GM23248 (cell line): ENCODE data around the gene SUSD5. TPM values are rescaled to one million over a fixed set of nuclear protein-coding genes. Genes with fewer than 3 reads are reported as not detected.

ENCODE experiments used
- DNase-seq: peaks from one replicate; pipeline ENCODE4 v3.0.0-alpha.2; 2015
- H2AFZ ChIP-seq: fragments of 200-600 bp; sonication (generic); 2 replicates; pipeline ENCODE4 v1.6.1; 2016; ENCODE audit warnings: antibody characterized with exemption
- H3F3A ChIP-seq: fragments of 200-600 bp; sonication (generic); 2 replicates; pipeline ENCODE4 v1.6.1; 2016; ENCODE audit warnings: mild to moderate bottlenecking, antibody characterized with exemption, mixed run types; ENCODE audit not compliant: insufficient read depth
- H3K27ac ChIP-seq: fragments of 200-600 bp; sonication (generic); 2 replicates; pipeline ENCODE4 v1.5.1; 2016; ENCODE audit warnings: mild to moderate bottlenecking
- H3K27me3 ChIP-seq: fragments of 200-600 bp; sonication (generic); replicated peaks from 2 replicates; pipeline ENCODE4 v1.6.1; 2016; ENCODE audit warnings: mild to moderate bottlenecking; ENCODE audit not compliant: insufficient read depth
- H3K36me3 ChIP-seq: fragments of 200-600 bp; sonication (generic); 2 replicates; pipeline ENCODE4 v1.6.1; 2016; ENCODE audit warnings: low read depth, mild to moderate bottlenecking
- H3K4me1 ChIP-seq: fragments of 200-600 bp; sonication (generic); 2 replicates; pipeline ENCODE4 v1.6.1; 2016; ENCODE audit warnings: mild to moderate bottlenecking; ENCODE audit not compliant: insufficient read depth
- H3K4me2 ChIP-seq: fragments of 200-600 bp; sonication (generic); one replicate; pipeline ENCODE4 v1.6.1; 2016; ENCODE audit warnings: mild to moderate bottlenecking; ENCODE audit not compliant: unreplicated experiment
- H3K4me3 ChIP-seq: fragments of 200-600 bp; sonication (generic); 2 replicates; pipeline ENCODE4 v1.5.1; 2016; ENCODE audit warnings: mild to moderate bottlenecking
- H3K79me2 ChIP-seq: fragments of 200-600 bp; sonication (generic); 2 replicates; pipeline ENCODE4 v1.6.1; 2016; ENCODE audit warnings: mild to moderate bottlenecking; ENCODE audit not compliant: insufficient read depth
- H3K9ac ChIP-seq: fragments of 200-600 bp; sonication (generic); 2 replicates; pipeline ENCODE4 v1.6.1; 2016; ENCODE audit warnings: mild to moderate bottlenecking
- H3K9me2 ChIP-seq: fragments of 200-600 bp; sonication (generic); 2 replicates; pipeline ENCODE4 v1.6.1; 2016; ENCODE audit warnings: mixed run types, mild to moderate bottlenecking, moderate library complexity; ENCODE audit not compliant: insufficient read depth
- H3K9me3 ChIP-seq: fragments of 200-600 bp; sonication (generic); one replicate; pipeline ENCODE4 v1.6.1; 2017; ENCODE audit warnings: low read depth
- H4K20me1 ChIP-seq: fragments of 200-600 bp; sonication (generic); 2 replicates; pipeline ENCODE4 v1.6.0; 2016; ENCODE audit not compliant: insufficient read depth
- EZH2 ChIP-seq: fragments of 200-600 bp; sonication (generic); IDR thresholded peaks from 2 replicates; pipeline ENCODE4 v1.6.1; 2018; ENCODE audit warnings: antibody characterized with exemption, mild to moderate bottlenecking; ENCODE audit not compliant: insufficient read depth, poor library complexity, severe bottlenecking
- EZH2phosphoT487 ChIP-seq: fragments of 200-600 bp; sonication (generic); IDR thresholded peaks from 2 replicates; pipeline ENCODE4 v1.6.1; 2018; ENCODE audit warnings: antibody characterized with exemption, moderate library complexity, mild to moderate bottlenecking, low read depth; ENCODE audit not compliant: insufficient read depth
- WGBS, 2 experiments: methylation state at CpG; one replicate each; pipeline ENCODE4 v1.1.6; 2015 to 2017; ENCODE audit warnings: low lambda C conversion rate in 2 of 2, low coverage in 1 of 2; ENCODE audit errors: missing lambda C conversion rate in 2 of 2; 5-methylcytosine and 5-hydroxymethylcytosine counted together
- in situ Hi-C: fragments of 300-500 bp; cut with MboI; formaldehyde crosslinking; loops from 2 replicates; pipeline ENCODE4 v1.15.0; 2020
- polyA plus RNA-seq: library from polyadenylated mRNA; unstranded; fragments of >200 nt; fragmentation: Nextera tagmentation; extraction: Ambion mirVana; gene quantifications from 2 replicates; pipeline ENCODE4 v1.2.1, GENCODE V29; 2016
- total RNA-seq: library from RNA; depleted of rRNA; stranded (reverse); fragments of >200 nt; shearing (Covaris generic); gene quantifications from 2 replicates; pipeline ENCODE4 v1.2.3, GENCODE V29; 2014

The SUSD5 gene
- total and polyA plus RNA-seq, 2 experiments from 2014 or later, result 0.05 to 0.11 TPM

- Histone ChIP-seq H3F3A (peaks cover 8% of the 10 kb centered on the region), H3K9ac (no peak overlapping the region), H3K4me3 (no peak overlapping the region), H3K9me2 (no peaks in the 10 kb centered on the region), H2AFZ (no peak overlapping the region), H3K27ac (0 out of 2 replicates have a peak overlapping the region, but pooled peaks have one; percentile 14), H3K9me3 (peaks cover 9% of the 10 kb centered on the region), H4K20me1 (no peaks in the 10 kb centered on the region), H3K4me1 (peaks cover 4% of the 10 kb centered on the region; the same call in 1 of the 2 replicates), H3K4me2 (no peak overlapping the region), H3K79me2 (no peaks in the 10 kb centered on the region), H3K36me3 (no peaks in the 10 kb centered on the region), H3K27me3 (peaks cover 15% of the 10 kb centered on the region)
- TF ChIP-seq EZH2 (no peak), EZH2phosphoT487 (no peak)
- WGBS, 2 experiments, result 35 to 43% methylated on average over 1 of the region's 1 CpG
- peak; percentile 84 for DNase-seq
- in situ Hi-C loops, result no loop called here
Observed at GRCh38 chr3:33211444-33211843, 7.2 kb downstream of the SUSD5 start.

GRCh38 chr3:33209357-33209756, 9.3 kb downstream of the SUSD5 start:
- no peak overlapping the region for H3K9ac ChIP-seq
- H2AFZ ChIP-seq, result no peak overlapping the region
- TF ChIP-seq EZH2 (no peak), EZH2phosphoT487 (no peak)
- DNase-seq, result no peak
- H3K4me2 ChIP-seq, result no peak overlapping the region
- no peaks in the 10 kb centered on the region for H3K36me3 ChIP-seq
- H4K20me1 ChIP-seq, result no peaks in the 10 kb centered on the region
- H3F3A ChIP-seq, result peaks cover 8% of the 10 kb centered on the region
- H3K9me3 ChIP-seq, result peaks cover 9% of the 10 kb centered on the region
- H3K9me2 ChIP-seq, result no peaks in the 10 kb centered on the region
- no peak overlapping the region for H3K4me3 ChIP-seq
- H3K27ac ChIP-seq, result no peak overlapping the region
- in situ Hi-C loops, result no loop called here
- peaks cover 5% of the 10 kb centered on the region; the same call in 1 of the 2 replicates for H3K27me3 ChIP-seq
- peaks cover 4% of the 10 kb centered on the region; the same call in 1 of the 2 replicates for H3K4me1 ChIP-seq
- H3K79me2 ChIP-seq, result no peaks in the 10 kb centered on the region

GRCh38 chr3:33202711-33203457, 15.7 kb downstream of the SUSD5 start:
- no peak overlapping the region for H3K27ac ChIP-seq
- no peak for DNase-seq
- no peak overlapping the region for H2AFZ ChIP-seq

GRCh38 chr3:33201195-33201594, 17.4 kb downstream of the SUSD5 start:
- in situ Hi-C loops, result no loop called here
- no peak overlapping the region for H3K4me3 ChIP-seq

More at GRCh38 chr3:33202711-33203457, 15.7 kb downstream of the SUSD5 start:
- Histone ChIP-seq H3K4me1 (no peaks in the 10 kb centered on the region), H4K20me1 (no peaks in the 10 kb centered on the region), H3K79me2 (no peaks in the 10 kb centered on the region), H3K9ac (no peak overlapping the region), H3K4me3 (no peak overlapping the region), H3F3A (no peaks in the 10 kb centered on the region), H3K4me2 (no peak overlapping the region), H3K9me2 (no peaks in the 10 kb centered on the region), H3K27me3 (peaks cover 17% of the 10 kb centered on the region), H3K9me3 (no peaks in the 10 kb centered on the region), H3K36me3 (no peaks in the 10 kb centered on the region)
- in situ Hi-C loops, result no loop called here
- TF ChIP-seq EZH2phosphoT487, result no peak
- no peak for TF ChIP-seq EZH2
- 76 to 77% methylated on average over 6 of the region's 6 CpGs for WGBS, 2 experiments

More at GRCh38 chr3:33201195-33201594, 17.4 kb downstream of the SUSD5 start:
- WGBS, 2 experiments, result 55 to 67% methylated on average over 3 of the region's 3 CpGs
- H3F3A ChIP-seq, result no peaks in the 10 kb centered on the region
- H3K4me2 ChIP-seq, result no peak overlapping the region
- no peak overlapping the region for H3K27ac ChIP-seq
- TF ChIP-seq EZH2phosphoT487, result no peak
- TF ChIP-seq EZH2, result no peak
- no peaks in the 10 kb centered on the region for H3K9me2 ChIP-seq
- no peak overlapping the region for H3K9ac ChIP-seq
- no peaks in the 10 kb centered on the region for H3K9me3 ChIP-seq
- DNase-seq, result no peak
- peaks cover 17% of the 10 kb centered on the region; the same call in 1 of the 2 replicates for H3K27me3 ChIP-seq
- H3K4me1 ChIP-seq, result no peaks in the 10 kb centered on the region
- no peak overlapping the region for H2AFZ ChIP-seq
- H4K20me1 ChIP-seq, result no peaks in the 10 kb centered on the region
- H3K36me3 ChIP-seq, result no peaks in the 10 kb centered on the region
- no peaks in the 10 kb centered on the region for H3K79me2 ChIP-seq
